MCF 10A (cell line): ENCODE data around the gene TMEM271. TPM values are rescaled to one million over a fixed set of nuclear protein-coding genes. Genes with fewer than 3 reads are reported as not detected.
"Not testable (repeated sequence)": the region's sequence is repeated elsewhere in the genome, so short reads cannot be mapped to it uniquely, and the experiment has no call there.

Experiments used
- BruUV-seq: library from RNA; stranded (reverse); fragments of 400-500 nt; replicated peaks from 2 replicates; lab custom pipeline; 2021; lab: Mats Ljungman, UMichigan
- CTCF ChIA-PET: fragments of 300-600 bp; sonication (Branson Sonifier 250); formaldehyde crosslinking; extraction: SDS; loops from one replicate; lab custom pipeline; 2021; ENCODE audit warnings: antibody characterized with exemption, inconsistent platforms; lab: Yijun Ruan, JAX
- POLR2A ChIA-PET: fragments of 300-600, 350-650 bp; sonication (Branson Sonifier 250); formaldehyde crosslinking; extraction: SDS; loops from one replicate; lab custom pipeline; 2020; ENCODE audit warnings: antibody characterized with exemption, inconsistent platforms; lab: Yijun Ruan, JAX
- DNase-seq: peaks from one replicate; pipeline ENCODE4 v3.0.0-alpha.2; 2018; ENCODE audit not compliant: unreplicated experiment
- H3K27ac Mint-ChIP-seq: one replicate; pipeline ENCODE4 v1.8.0; 2022; ENCODE audit warnings: mild to moderate bottlenecking, low read depth, mixed read lengths; ENCODE audit not compliant: unreplicated experiment
- H3K27me3 Mint-ChIP-seq: one replicate; pipeline ENCODE4 v1.8.0; 2022; ENCODE audit warnings: mixed read lengths; ENCODE audit not compliant: insufficient read depth, unreplicated experiment
- H3K36me3 Mint-ChIP-seq: one replicate; pipeline ENCODE4 v1.8.0; 2022; ENCODE audit warnings: mild to moderate bottlenecking, moderate library complexity, mixed read lengths; ENCODE audit not compliant: insufficient read depth, unreplicated experiment
- H3K4me1 Mint-ChIP-seq: one replicate; pipeline ENCODE4 v1.8.0; 2022; ENCODE audit warnings: mixed read lengths; ENCODE audit not compliant: insufficient read depth, unreplicated experiment
- H3K4me3 Mint-ChIP-seq: one replicate; pipeline ENCODE4 v1.8.0; 2022; ENCODE audit warnings: mild to moderate bottlenecking, moderate library complexity, mixed read lengths; ENCODE audit not compliant: unreplicated experiment
- H3K9me3 Mint-ChIP-seq: one replicate; pipeline ENCODE4 v1.8.0; 2022; ENCODE audit warnings: mixed read lengths; ENCODE audit not compliant: unreplicated experiment
- CTCF ChIP-seq: fragments of 200-600 bp; IDR thresholded peaks from one replicate; pipeline ENCODE4 v1.8.0; 2022; ENCODE audit warnings: antibody characterized with exemption, mild to moderate bottlenecking; ENCODE audit not compliant: unreplicated experiment
- intact Hi-C: fragments of 100-400 bp; cut with micrococcal nuclease; formaldehyde crosslinking; loops from 2 replicates; pipeline ENCODE4 v1.14.1; 2022
- total RNA-seq: library from RNA; stranded (reverse); gene quantifications from 2 replicates; pipeline ENCODE4 v1.2.3, GENCODE V29; 2022

The TMEM271 gene
- total RNA-seq, 1 experiment from 2014 or later, result not detected

- BruUV-seq, result no TSS peak
- no peak overlapping the region for H3K4me3 Mint-ChIP-seq
- ChIA-PET CTCF (no interaction called here), POLR2A (no interaction called here)
- peaks cover 4% of the 10 kb centered on the region for H3K27me3 Mint-ChIP-seq
- no peak for DNase-seq
- no peaks in the 10 kb centered on the region for H3K36me3 Mint-ChIP-seq
- no peak overlapping the region for H3K27ac Mint-ChIP-seq
- no peaks in the 10 kb centered on the region for H3K4me1 Mint-ChIP-seq
- H3K9me3 Mint-ChIP-seq, result peaks cover 23% of the 10 kb centered on the region
- intact Hi-C loops, result no loop called here
- no peak for TF ChIP-seq CTCF
Observed at GRCh38 chr4:566035-566434, 10.1 kb downstream of the TMEM271 start.

GRCh38 chr4:565614-566013 is 10.5 kb downstream of the TMEM271 start:
- H3K27ac Mint-ChIP-seq, CTCF ChIA-PET, BruUV-seq, H3K36me3 Mint-ChIP-seq, H3K27me3 Mint-ChIP-seq, DNase-seq, intact Hi-C loops, H3K4me1 Mint-ChIP-seq, H3K4me3 Mint-ChIP-seq: not testable (repeated sequence)
- POLR2A ChIA-PET, result interaction anchor here (0.7 kb wide), 1 partner anchor 63 kb away, joined by 3 read pairs; no protein-coding TSS in a partner anchor
- peaks cover 23% of the 10 kb centered on the region for H3K9me3 Mint-ChIP-seq

- CTCF ChIA-PET, result not testable (repeated sequence)
Observed at GRCh38 chr4:562458-562857, 13.6 kb downstream of the TMEM271 start.

GRCh38 chr4:561426-561825 is 14.7 kb downstream of the TMEM271 start:
- Mint-ChIP-seq H3K4me1 (peaks cover 11% of the 10 kb centered on the region), H3K27ac (no peak overlapping the region), H3K4me3 (no peak overlapping the region), H3K36me3 (no peaks in the 10 kb centered on the region), H3K27me3 (peaks cover 14% of the 10 kb centered on the region), H3K9me3 (peaks cover 23% of the 10 kb centered on the region)
- DNase-seq, result no peak
- POLR2A ChIA-PET, result interaction anchor here (0.6 to 1.4 kb wide), 2 partner anchors 62 to 508 kb away, joined by 3 to 8 read pairs; no protein-coding TSS in a partner anchor
- intact Hi-C loops, result no loop called here
- no peak for TF ChIP-seq CTCF
- BruUV-seq, result no TSS peak
- CTCF ChIA-PET, result interaction anchor here (1.0 kb wide), 1 partner anchor 42 kb away, joined by 4 read pairs; no protein-coding TSS in a partner anchor

More at GRCh38 chr4:562458-562857, 13.6 kb downstream of the TMEM271 start:
- H3K27ac Mint-ChIP-seq, BruUV-seq, H3K4me3 Mint-ChIP-seq, POLR2A ChIA-PET, H3K36me3 Mint-ChIP-seq, DNase-seq, intact Hi-C loops: not testable (repeated sequence)
- peaks cover 23% of the 10 kb centered on the region for H3K9me3 Mint-ChIP-seq
- H3K4me1 Mint-ChIP-seq, result peaks cover 11% of the 10 kb centered on the region
- H3K27me3 Mint-ChIP-seq, result peaks cover 14% of the 10 kb centered on the region

- Mint-ChIP-seq H3K9me3 (peaks cover 23% of the 10 kb centered on the region), H3K27ac (no peak overlapping the region), H3K4me1 (peaks cover 11% of the 10 kb centered on the region), H3K27me3 (peaks cover 14% of the 10 kb centered on the region), H3K36me3 (no peaks in the 10 kb centered on the region), H3K4me3 (no peak overlapping the region)
- POLR2A ChIA-PET, result interaction anchor here (1.4 kb wide), 1 partner anchor 61 kb away, joined by 8 read pairs; no protein-coding TSS in a partner anchor
- no TSS peak for BruUV-seq
- intact Hi-C loops, result no loop called here
- CTCF ChIA-PET, result interaction anchor here (0.6 to 1.0 kb wide), 2 partner anchors 42 to 240 kb away, joined by 3 to 4 read pairs; no protein-coding TSS in a partner anchor
- DNase-seq, result no peak
- no peak for TF ChIP-seq CTCF
Observed at GRCh38 chr4:560731-561291, 15.3 kb downstream of the TMEM271 start.
